NCI-H1048 (cell line): Measurements from ENCODE around the gene BCKDHB.
A peak's percentile ranks its signal among the peaks of the same experiment; 100 is the strongest.
"Not testable (repeated sequence)": the region's sequence is repeated elsewhere in the genome, so short reads cannot be mapped to it uniquely, and the experiment has no call there.

Source experiments
- DNase-seq: peaks from one replicate; lab custom pipeline; 2025; lab: John Stamatoyannopoulos, UW

The BCKDHB gene

GRCh38 chr6:80106418-80107235 is at the start of gene BCKDHB:
TSS of gene BCKDHB (plus strand) at chr6:80106671. CDS start at chr6:80106694, 23 bp downstream.
- DNase-seq = peak; percentile 96

- no peak for DNase-seq
Measured at GRCh38 chr6:80060774-80061173, 45.7 kb upstream of the BCKDHB start.

GRCh38 chr6:80068146-80068545 is 38.3 kb upstream of the BCKDHB start:
- not testable (repeated sequence) for DNase-seq

- not testable (repeated sequence) for DNase-seq
Measured at GRCh38 chr6:80070431-80070830, 36.0 kb upstream of the BCKDHB start.

GRCh38 chr6:80077067-80077466 is 29.4 kb upstream of the BCKDHB start:
- DNase-seq = no peak

- no peak for DNase-seq
Measured at GRCh38 chr6:80088637-80089036, 17.8 kb upstream of the BCKDHB start.

- DNase-seq = no peak
Measured at GRCh38 chr6:80091506-80091905, 15.0 kb upstream of the BCKDHB start.

GRCh38 chr6:80094017-80094416 is 12.5 kb upstream of the BCKDHB start:
- DNase-seq = no peak

GRCh38 chr6:80095600-80095999 is 10.9 kb upstream of the BCKDHB start:
- no peak for DNase-seq

- no peak for DNase-seq
Measured at GRCh38 chr6:80098392-80098791, 8.1 kb upstream of the BCKDHB start.

GRCh38 chr6:80104520-80104919 is 2.0 kb upstream of the BCKDHB start:
- DNase-seq = no peak

- DNase-seq = no peak
Measured at GRCh38 chr6:80105972-80106417, 476 bp upstream of the BCKDHB start.

- DNase-seq = not testable (repeated sequence)
Measured at GRCh38 chr6:80122576-80122975, 16.1 kb downstream of the BCKDHB start.

- no peak for DNase-seq
Measured at GRCh38 chr6:80126657-80127345, 20.3 kb downstream of the BCKDHB start.

- DNase-seq = no peak
Measured at GRCh38 chr6:80129485-80129884, 23.0 kb downstream of the BCKDHB start.

- no peak for DNase-seq
Measured at GRCh38 chr6:80133020-80133419, 26.5 kb downstream of the BCKDHB start.

GRCh38 chr6:80134065-80134464 is 27.6 kb downstream of the BCKDHB start:
- no peak for DNase-seq

- DNase-seq = no peak
Measured at GRCh38 chr6:80142586-80142985, 36.1 kb downstream of the BCKDHB start.

- no peak for DNase-seq
Measured at GRCh38 chr6:80143419-80143937, 37.0 kb downstream of the BCKDHB start.

GRCh38 chr6:80144753-80145315 is 38.4 kb downstream of the BCKDHB start:
- DNase-seq = no peak

- no peak for DNase-seq
Measured at GRCh38 chr6:80145509-80145908, 39.0 kb downstream of the BCKDHB start.

- no peak for DNase-seq
Measured at GRCh38 chr6:80145921-80146320, 39.5 kb downstream of the BCKDHB start.

- no peak for DNase-seq
Measured at GRCh38 chr6:80148220-80148619, 41.7 kb downstream of the BCKDHB start.
